DMS79 (cell line): Measurements from ENCODE around the gene MCM5.
"Not testable (repeated sequence)": the region's sequence is repeated elsewhere in the genome, so short reads cannot be mapped to it uniquely, and the experiment has no call there.

Source experiments
- DNase-seq: peaks from one replicate; lab custom pipeline; 2025; lab: John Stamatoyannopoulos, UW

Gene MCM5

GRCh38 chr22:35452351-35452781, 52.4 kb downstream of the MCM5 start:
- DNase-seq, result no peak

- DNase-seq, result no peak
Observed at GRCh38 chr22:35452810-35453743, 53.1 kb downstream of the MCM5 start.

GRCh38 chr22:35454416-35455054, 54.6 kb downstream of the MCM5 start:
- DNase-seq, result no peak

- DNase-seq, result no peak
Observed at GRCh38 chr22:35455529-35455928, 55.6 kb downstream of the MCM5 start.

GRCh38 chr22:35456757-35457156, 56.8 kb downstream of the MCM5 start:
- no peak for DNase-seq

- DNase-seq, result no peak
Observed at GRCh38 chr22:35457729-35458546, 58.0 kb downstream of the MCM5 start.

GRCh38 chr22:35458547-35459422, 58.8 kb downstream of the MCM5 start:
- no peak for DNase-seq

- no peak for DNase-seq
Observed at GRCh38 chr22:35459423-35459894, 59.5 kb downstream of the MCM5 start.

- DNase-seq, result not testable (repeated sequence)
Observed at GRCh38 chr22:35459976-35460375, 60.0 kb downstream of the MCM5 start.

- no peak for DNase-seq
Observed at GRCh38 chr22:35460688-35461087, 60.7 kb downstream of the MCM5 start.

- peak; percentile 65 for DNase-seq
Observed at GRCh38 chr22:35462498-35463230, 62.7 kb downstream of the MCM5 start.

- no peak for DNase-seq
Observed at GRCh38 chr22:35463231-35463933, 63.4 kb downstream of the MCM5 start.

GRCh38 chr22:35464399-35464798, 64.5 kb downstream of the MCM5 start:
- DNase-seq, result no peak

GRCh38 chr22:35465109-35465701, 65.3 kb downstream of the MCM5 start:
- DNase-seq, result no peak

- DNase-seq, result no peak
Observed at GRCh38 chr22:35467681-35468434, 67.9 kb downstream of the MCM5 start.

GRCh38 chr22:35470903-35471321, 71.0 kb downstream of the MCM5 start:
- no peak for DNase-seq

GRCh38 chr22:35471566-35471965, 71.6 kb downstream of the MCM5 start:
- DNase-seq, result not testable (repeated sequence)

GRCh38 chr22:35472488-35472887, 72.5 kb downstream of the MCM5 start:
- no peak for DNase-seq

GRCh38 chr22:35473971-35474370, 74.0 kb downstream of the MCM5 start:
- no peak for DNase-seq
